Fibroblast of pulmonary artery (primary cell): ENCODE measurements around the gene EYS.

ENCODE experiments used
- DNase-seq: peaks from one replicate; pipeline ENCODE4 v3.0.0-alpha.2; 2010; ENCODE audit warnings: low read depth
- H3K4me3 ChIP-seq: replicated peaks from 2 replicates; pipeline ENCODE4 v1.5.1; 2011; ENCODE audit warnings: low read depth, mild to moderate bottlenecking, control low read depth, low read length, moderate library complexity
- TF ChIP-seq, protein P1 (sequence below): IDR thresholded peaks from 2 replicates; pipeline ENCODE4 v1.5.1; 2011; ENCODE audit warnings: mild to moderate bottlenecking, control low read depth, low read length, inconsistent platforms; ENCODE audit errors: missing control alignments

The EYS gene

DNA sequence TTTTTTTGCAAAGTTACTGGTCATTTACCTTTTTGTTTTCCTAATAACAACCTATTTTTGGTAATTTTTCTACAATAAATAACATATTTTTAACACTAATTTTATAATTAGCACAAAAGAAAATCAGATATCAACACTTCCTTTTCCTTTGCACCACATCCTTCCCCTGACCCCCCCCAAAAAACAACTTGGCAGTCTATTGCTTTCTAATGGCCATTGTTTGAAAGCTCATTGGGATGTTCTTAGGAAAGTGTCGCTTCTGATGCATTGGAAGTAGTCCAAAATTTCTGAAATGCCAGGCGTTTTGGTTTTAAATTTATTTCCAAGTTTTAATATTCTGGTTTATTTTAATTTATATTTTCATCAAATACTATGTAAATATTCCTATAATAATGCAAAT lies 407.8 kb downstream of the EYS start:
- TF ChIP-seq, protein P1, sequence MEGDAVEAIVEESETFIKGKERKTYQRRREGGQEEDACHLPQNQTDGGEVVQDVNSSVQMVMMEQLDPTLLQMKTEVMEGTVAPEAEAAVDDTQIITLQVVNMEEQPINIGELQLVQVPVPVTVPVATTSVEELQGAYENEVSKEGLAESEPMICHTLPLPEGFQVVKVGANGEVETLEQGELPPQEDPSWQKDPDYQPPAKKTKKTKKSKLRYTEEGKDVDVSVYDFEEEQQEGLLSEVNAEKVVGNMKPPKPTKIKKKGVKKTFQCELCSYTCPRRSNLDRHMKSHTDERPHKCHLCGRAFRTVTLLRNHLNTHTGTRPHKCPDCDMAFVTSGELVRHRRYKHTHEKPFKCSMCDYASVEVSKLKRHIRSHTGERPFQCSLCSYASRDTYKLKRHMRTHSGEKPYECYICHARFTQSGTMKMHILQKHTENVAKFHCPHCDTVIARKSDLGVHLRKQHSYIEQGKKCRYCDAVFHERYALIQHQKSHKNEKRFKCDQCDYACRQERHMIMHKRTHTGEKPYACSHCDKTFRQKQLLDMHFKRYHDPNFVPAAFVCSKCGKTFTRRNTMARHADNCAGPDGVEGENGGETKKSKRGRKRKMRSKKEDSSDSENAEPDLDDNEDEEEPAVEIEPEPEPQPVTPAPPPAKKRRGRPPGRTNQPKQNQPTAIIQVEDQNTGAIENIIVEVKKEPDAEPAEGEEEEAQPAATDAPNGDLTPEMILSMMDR, result no peak
- no peak for DNase-seq
- no peak overlapping the region for H3K4me3 ChIP-seq

DNA sequence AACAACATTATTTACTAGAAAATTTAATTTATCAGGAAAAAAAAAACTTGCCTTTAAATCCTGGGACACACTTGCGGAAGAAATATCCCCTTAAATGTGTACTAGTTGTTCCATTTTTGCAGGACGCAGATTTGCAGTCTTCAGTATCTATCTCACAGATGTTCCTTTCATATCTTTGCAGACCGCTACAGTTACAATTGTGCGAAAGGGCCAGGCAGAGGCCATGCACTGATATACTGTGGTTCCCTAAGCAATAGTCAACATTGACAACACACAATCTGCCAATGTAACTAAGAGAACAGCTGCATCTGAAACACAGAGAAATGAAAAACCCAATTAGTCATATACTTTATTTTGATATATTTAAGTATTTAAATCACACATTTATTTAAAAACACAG lies 411.2 kb downstream of the EYS start:
- DNase-seq, result no peak
- TF ChIP-seq, protein P1, result no peak
- no peak overlapping the region for H3K4me3 ChIP-seq

DNA sequence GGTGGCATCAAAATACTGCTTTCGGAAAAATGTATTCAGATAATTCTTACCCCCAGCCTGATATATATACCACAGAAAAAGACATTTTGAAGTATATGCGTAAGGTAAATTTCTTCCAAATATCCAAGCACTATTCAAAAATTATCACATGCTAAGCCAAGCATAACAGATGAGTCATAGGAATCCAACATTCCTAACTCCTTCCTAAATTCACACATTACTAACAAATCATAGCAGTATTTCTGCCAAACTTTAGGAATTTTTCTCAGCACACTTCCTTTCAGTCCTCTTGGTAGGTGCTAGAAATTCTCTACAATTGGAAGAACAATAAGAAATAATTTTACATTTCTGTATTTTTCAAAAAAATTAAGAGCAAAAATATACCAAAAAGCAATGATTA lies 417.5 kb downstream of the EYS start:
- TF ChIP-seq, protein P1, result no peak
- peak; percentile 61 for DNase-seq
- H3K4me3 ChIP-seq, result no peak overlapping the region

DNA sequence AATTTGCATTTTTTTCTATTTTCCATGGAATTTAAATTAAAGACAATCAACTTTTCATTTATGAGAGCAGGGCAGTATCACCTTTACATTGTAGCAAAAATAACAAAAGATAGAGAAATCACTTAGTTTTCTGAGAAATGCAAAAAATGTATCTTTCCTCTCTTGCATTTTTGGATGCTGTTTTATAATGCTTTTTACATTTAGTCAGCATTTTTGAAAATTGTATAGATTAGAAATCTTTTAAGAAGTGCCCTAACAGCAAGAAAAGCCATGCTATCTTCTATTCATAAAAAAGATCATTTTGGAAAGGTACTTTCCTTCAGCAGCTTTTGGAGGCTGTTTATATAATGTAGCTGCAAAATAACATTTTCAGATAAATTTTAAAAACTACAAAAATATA lies 421.8 kb downstream of the EYS start:
- TF ChIP-seq, protein P1, result no peak
- DNase-seq, result no peak
- H3K4me3 ChIP-seq, result no peak overlapping the region

DNA sequence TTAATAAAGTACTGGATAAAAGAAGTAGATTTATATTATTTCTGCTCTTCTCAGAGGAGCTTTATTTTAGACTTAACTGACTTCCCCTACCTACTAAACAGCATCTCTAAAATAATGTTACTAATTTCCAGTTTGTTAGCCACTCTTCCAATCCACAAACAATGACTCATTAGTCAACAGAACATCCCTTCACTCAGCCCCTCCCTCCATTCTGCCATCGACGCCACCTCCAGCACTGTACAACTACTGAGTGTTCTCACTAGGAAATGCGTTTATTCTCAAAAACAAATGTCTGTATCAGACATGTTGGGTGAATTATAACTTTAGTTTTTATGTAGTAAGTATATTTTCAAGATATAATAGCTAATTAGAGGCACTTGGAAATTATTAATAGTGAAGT lies 427.0 kb downstream of the EYS start:
- TF ChIP-seq, protein P1, result no peak
- no peak for DNase-seq

DNA sequence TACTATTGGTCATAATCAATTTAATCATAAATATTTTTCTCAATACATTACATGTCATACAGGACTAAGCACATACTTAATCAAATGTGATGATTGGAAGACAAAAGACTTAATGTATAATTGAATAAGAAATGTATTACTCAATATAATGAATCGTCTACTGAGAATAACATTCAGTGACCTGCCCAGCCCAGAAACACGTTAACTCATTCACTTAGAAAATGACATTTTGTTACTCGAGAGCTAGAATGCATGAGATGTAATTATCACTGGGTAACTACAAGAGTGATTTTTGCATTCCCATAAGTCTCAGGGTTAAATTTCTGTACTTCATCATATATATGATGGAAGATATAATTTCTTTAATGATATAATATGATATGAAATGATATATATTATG lies 444.8 kb downstream of the EYS start:
- no peak for DNase-seq
- TF ChIP-seq, protein P1, result no peak
- H3K4me3 ChIP-seq, result no peak overlapping the region

More for the DNA sequence above, 427.0 kb downstream of the EYS start:
- H3K4me3 ChIP-seq, result no peak overlapping the region

DNA sequence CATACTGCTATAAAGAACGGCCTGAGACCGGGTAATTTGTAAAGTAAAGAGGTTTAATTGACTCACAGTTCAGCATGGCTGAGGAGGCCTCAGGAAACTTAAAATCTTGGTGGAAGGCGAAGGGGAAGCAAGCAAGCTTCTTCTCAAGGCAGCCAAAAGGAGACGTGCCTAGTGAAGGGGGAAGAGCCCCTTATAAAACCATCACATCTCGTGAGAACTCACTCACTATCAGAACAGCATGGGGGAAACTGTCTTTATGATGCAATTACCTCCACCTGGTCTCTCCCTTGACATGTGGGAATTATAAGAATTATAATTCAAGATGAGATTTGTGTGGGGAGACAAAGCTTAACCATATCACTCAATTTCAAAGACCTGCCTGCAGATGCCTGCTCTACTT lies 447.0 kb downstream of the EYS start:
- no peak for DNase-seq
- no peak overlapping the region for H3K4me3 ChIP-seq
- TF ChIP-seq, protein P1, result no peak
